Stimulated activated CD8-positive, alpha-beta memory T cell treated with anti-CD3 and anti-CD28 coated beads, Interleukin-15, amount 100 ng/mL, for 24 hours (primary cell): ENCODE results near the gene TNFAIP8L3.
"Not testable (repeated sequence)": the region's sequence is repeated elsewhere in the genome, so short reads cannot be mapped to it uniquely, and the experiment has no call there.

Experiments
- DNase-seq: peaks from one replicate; pipeline ENCODE4 v3.0.0-alpha.2; 2020; ENCODE audit warnings: low read depth

Gene TNFAIP8L3

GRCh38 chr15:51094606-51095569 lies at the start of gene TNFAIP8L3:
Gene TNFAIP8L3 (minus strand): TSS chr15:51094906. CDS start chr15:51094595, 311 bp downstream.
- DNase-seq: no peak

DNA sequence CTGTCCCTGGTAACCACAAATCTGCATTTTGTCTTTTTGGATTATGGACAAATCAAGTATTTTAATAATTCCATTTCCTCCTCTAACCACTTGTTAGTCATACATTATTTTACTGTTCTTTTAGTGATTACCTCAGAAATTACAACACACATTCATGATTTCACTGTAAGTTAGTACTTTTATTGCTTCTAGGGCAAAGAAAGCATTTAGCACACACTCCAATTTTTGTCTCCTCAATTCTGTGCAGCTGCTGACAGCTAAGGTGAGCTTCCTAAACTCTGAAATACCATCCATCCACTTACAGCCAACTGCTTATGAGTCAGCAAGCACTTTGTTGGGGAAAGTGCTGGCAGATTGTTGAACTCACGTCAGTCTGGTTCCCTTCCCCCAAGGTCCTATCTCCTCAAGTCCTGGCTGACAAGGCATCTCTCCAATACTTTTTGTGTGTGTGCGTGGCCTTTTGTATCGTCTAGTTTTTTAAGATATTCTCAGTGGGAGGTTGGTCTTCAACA lies 49.4 kb upstream of the TNFAIP8L3 start:
- DNase-seq: no peak

DNA sequence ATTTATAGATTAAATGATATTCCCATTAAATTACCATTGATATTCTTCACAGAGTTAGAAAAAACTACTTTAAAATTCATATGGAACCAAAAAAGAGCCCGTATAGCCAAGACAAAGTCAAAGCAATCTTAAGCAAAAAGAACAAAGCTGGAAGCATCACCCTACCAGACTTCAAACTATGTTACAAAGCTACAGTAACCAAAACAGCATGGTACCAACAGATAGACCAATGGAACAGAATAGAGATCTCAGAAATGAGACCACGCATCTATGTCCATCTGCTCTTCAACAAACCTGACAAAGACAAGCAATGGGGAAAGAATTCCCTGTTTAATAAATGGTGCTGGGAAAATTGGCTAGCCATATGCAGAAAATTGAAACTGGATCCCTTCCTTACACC lies 45.6 kb upstream of the TNFAIP8L3 start:
- not testable (repeated sequence) for DNase-seq

DNA sequence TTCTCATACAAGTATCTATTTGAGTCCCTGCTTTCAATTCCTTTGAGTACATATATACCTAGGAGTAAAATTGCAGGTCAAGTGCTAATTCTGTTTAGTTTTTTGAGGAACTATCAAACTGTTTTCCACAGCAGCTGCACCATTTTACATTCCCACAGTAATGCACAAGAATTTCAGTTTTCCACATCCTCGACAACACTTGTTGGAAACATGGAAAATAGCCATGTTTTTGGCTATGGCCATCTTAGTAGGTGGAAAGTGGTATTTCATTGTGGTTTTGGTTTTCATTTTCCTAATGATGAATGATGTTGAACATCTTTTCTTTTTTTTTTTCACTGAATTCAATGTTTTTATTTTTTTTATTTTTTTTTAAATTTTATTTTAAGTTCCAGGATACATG lies 44.4 kb upstream of the TNFAIP8L3 start:
- no peak for DNase-seq

DNA sequence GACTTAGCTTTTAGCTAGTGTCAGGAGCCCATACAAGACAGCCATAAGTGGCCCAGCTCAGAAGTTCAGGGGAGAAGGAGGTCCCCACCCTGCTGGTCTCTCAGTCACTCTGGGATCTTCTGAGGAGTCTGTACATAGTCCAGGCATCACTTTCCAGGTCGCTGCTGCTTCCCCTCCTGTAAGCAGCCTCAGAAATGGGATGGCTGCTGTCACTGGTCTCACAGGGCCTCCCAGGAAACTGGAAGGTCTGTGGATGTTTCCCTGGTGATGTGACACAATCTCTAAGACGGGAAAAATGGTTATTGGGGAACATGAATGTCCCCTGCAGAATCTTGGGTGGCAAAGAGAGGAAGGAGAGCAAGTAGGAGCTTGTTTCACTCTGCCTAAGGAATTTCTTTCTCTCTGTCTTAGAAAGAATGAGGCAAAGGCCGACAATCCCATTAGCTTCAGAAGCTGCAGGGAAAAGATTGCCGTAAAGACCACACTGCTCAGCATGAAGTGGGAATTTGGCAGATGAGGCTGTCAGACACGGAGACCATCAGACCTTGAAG lies 43.2 kb upstream of the TNFAIP8L3 start:
- no peak for DNase-seq

- no peak for DNase-seq
Observed at GRCh38 chr15:51137024-51137423, 42.3 kb upstream of the TNFAIP8L3 start.

GRCh38 chr15:51135276-51135675 lies 40.6 kb upstream of the TNFAIP8L3 start:
- no peak for DNase-seq

- DNase-seq: no peak
Observed at GRCh38 chr15:51134416-51135199, 39.9 kb upstream of the TNFAIP8L3 start.

GRCh38 chr15:51133140-51133765 lies 38.5 kb upstream of the TNFAIP8L3 start:
- no peak for DNase-seq

GRCh38 chr15:51132384-51133139 lies 37.9 kb upstream of the TNFAIP8L3 start:
- DNase-seq: no peak

DNA sequence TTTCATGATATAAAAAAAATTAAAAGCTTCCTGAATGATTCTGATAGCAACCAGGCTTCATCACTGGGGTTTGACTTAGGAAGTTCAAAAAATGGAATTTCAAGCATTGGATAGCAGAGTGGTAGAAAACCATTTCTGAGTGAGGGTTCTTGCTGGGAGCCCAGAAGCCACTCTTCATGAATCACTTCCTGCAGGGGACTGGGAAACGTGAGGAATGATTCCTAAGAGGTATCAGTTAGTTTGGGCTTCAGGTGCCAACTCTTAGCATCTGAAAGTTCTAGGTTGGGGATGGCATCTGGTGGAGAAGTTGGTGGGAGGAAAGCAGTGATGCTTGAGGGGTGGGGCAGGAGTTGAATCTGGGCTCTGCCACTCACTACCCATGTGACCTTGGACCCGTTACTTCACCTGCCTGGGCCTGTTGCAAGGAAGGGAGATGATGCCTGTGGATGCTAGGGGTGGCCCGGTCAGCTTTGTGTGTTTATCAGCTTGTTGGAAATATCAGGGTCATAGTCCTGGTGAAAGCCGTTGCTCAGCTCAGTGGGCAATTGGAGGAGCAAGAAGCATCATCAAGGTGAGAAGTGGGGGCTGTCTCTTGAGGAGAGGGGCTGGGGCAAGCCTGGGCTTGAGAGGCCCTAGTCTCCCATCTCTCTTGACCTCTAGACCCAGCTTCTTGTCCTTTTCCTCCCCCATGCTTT lies 37.0 kb upstream of the TNFAIP8L3 start:
- no peak for DNase-seq

DNA sequence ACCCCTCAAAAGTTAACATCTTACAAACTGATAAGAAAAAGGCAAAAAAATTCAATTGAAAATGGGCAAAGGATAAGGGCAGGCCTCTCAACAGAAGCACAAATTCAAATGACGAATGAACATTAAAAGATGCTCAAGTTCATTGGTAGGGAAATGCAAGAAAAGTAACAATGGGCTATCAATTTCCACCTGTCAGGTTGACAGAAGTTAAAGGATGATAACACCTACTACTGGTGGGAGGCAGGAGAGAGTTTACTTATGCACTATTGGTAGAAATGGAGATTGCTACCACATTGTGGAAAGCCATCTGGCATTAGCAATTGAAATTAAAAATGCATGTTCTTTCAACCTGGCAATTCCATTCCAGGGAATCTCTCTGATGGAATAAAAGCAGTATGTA lies 35.6 kb upstream of the TNFAIP8L3 start:
- no peak for DNase-seq

- no peak for DNase-seq
Observed at GRCh38 chr15:51129535-51130188, 35.0 kb upstream of the TNFAIP8L3 start.

DNA sequence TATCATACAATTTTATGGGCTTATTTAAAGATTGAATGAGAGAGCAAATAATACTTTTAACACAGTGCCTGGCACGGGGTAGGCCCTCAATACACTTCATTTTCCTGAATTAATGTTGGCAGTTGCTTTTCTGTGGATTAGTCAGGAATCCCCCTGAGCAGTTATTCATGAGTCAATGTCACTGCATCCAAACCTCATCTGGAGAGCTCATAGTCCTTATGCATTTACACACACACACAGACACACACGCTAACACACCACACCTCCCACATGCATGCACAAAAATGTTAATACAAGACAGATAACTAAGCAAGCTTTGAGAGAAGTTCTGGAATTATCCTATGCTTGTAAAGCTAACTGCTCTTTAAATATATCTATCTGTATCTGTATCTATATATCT lies 34.0 kb upstream of the TNFAIP8L3 start:
- DNase-seq: no peak

DNA sequence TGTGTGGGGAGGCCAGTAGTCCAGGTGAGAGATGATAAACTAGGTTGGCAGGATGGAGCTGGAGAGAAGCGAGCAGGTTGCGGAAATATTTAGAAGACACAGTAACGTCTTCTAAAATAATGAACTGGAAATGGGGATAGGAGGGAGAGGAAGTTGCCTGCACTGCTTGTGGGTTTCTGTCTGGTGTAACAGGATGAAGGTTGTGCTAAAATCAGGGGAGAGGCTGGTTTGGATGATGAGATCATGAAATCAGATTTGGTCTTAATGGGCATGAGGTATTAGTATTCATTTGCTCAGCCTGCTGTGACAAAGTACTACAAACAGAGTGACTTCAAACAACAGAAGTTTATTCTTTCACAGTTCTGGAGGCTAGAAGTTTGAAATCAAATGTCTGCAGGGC lies 32.1 kb upstream of the TNFAIP8L3 start:
- DNase-seq: no peak

DNA sequence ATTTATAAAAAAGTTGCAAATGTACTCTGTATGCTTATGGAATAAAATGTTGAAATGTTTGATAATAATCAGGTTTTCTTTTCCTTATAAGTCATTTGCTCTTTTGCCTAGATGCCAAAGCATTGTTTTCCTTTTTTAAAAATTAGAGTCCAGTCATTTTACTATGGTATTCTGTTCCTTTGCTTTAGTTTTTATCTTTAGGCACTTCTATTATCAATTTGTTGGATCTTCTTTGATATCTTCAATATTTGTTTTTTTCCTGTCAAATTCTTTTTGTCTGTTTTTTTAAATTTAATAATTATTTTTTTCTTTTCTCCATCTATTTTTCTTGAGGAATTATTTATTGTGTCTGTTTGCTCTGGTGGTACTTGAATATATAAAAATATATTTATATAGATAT lies 28.3 kb upstream of the TNFAIP8L3 start:
- DNase-seq: not testable (repeated sequence)

GRCh38 chr15:51121631-51122225 lies 27.0 kb upstream of the TNFAIP8L3 start:
- DNase-seq: no peak

GRCh38 chr15:51121118-51121517 lies 26.4 kb upstream of the TNFAIP8L3 start:
- no peak for DNase-seq

- no peak for DNase-seq
Observed at GRCh38 chr15:51119120-51119519, 24.4 kb upstream of the TNFAIP8L3 start.

- DNase-seq: no peak
Observed at GRCh38 chr15:51117270-51117669, 22.6 kb upstream of the TNFAIP8L3 start.
